ENCODE measurements around the gene PRRT1B. TPM values are rescaled to one million over a fixed set of nuclear protein-coding genes. Genes with fewer than 3 reads are reported as not detected.

PRRT1B gene
- total RNA-seq, 4 donors from 2014 or later: not detected

DNA sequence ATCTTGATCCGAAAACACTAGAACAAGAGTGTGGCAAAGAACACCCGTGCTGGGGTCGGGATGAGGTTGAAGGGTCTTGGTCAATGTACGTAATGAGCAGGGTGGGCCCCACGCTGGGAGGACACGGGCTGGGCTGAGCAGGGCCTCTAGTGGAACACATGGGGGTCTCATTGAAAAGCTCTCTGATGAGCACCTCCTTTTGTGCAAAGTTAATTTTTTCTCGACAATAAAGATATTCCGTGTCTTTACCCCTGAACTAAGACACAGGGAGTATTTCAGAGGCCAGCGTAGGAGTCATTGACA lies 22.3 kb upstream of the PRRT1B start:
- TF ChIP-seq POLR2A (IDR thresholded peaks at IDR 0.05) (no peak), EP300 (IDR thresholded peaks at IDR 0.05) (no peak), POLR2AphosphoS5 (IDR thresholded peaks at IDR 0.05) (no peak)
- TF ChIP-seq, protein P1, sequence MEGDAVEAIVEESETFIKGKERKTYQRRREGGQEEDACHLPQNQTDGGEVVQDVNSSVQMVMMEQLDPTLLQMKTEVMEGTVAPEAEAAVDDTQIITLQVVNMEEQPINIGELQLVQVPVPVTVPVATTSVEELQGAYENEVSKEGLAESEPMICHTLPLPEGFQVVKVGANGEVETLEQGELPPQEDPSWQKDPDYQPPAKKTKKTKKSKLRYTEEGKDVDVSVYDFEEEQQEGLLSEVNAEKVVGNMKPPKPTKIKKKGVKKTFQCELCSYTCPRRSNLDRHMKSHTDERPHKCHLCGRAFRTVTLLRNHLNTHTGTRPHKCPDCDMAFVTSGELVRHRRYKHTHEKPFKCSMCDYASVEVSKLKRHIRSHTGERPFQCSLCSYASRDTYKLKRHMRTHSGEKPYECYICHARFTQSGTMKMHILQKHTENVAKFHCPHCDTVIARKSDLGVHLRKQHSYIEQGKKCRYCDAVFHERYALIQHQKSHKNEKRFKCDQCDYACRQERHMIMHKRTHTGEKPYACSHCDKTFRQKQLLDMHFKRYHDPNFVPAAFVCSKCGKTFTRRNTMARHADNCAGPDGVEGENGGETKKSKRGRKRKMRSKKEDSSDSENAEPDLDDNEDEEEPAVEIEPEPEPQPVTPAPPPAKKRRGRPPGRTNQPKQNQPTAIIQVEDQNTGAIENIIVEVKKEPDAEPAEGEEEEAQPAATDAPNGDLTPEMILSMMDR (IDR thresholded peaks at IDR 0.05): no peak
- Histone ChIP-seq H3K4me3 (no peak overlapping the region), H3K9me3 (no peaks in the 10 kb centered on the region), H3K36me3 (peaks cover 100% of the 10 kb centered on the region), H3K4me1 (no peaks in the 10 kb centered on the region), H3K27ac (no peak overlapping the region), H3K27me3 (no peaks in the 10 kb centered on the region)
- 95% methylated on average over 9 of the region's 9 CpGs for WGBS
- no peak for DNase-seq (ENCODE audit: low spot score in 2 of 2)

DNA sequence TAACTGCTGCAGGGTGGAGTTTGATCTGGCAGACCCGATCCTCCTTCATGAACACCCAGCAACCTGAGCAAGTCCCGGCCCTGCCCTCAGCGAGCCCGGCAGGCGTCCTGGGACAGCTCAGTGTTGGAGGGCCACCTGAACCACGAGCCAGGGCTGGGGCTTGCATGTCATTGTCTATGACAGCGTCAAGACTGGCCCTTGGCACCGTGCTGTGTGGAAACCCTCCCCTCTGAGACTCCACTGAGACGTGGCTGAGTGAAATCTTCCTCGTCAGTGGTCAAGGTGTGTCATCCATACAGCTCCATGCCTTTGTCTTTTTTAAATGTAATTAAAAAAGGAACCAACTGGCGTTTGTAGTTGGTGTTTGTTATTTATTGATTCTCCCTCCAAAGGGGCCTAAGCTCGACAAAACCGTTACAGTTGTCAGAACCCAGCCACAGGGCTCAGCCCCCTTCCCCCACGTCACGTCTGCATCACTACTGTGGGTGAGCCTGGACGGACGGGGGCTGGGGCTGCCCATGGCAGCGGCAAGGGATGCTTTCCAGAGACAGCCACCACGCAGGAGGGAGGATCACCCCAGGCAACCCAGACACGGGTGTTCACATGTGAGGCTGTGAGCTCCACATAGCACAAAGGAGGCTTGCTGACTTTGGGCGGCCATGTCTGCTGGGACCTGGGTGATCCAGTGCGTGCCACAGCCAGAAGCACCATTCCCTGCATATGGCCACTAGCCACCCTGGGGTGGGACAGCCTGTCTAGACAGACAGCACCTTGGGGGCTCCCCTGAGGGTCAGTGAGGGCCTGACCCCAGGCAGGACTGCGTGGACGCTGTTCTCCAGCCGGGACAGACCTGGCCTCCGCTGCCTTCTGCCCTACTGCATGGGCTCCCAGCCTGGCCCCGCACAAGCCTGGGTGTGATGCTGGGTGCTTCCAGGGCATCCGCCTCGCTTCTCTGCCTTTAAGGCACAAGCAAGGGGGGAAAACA lies 21.6 kb upstream of the PRRT1B start:
- Histone ChIP-seq H3K9me3 (no peaks in the 10 kb centered on the region), H3K27ac (no peak overlapping the region), H3K27me3 (no peaks in the 10 kb centered on the region), H3K4me3 (no peak overlapping the region), H3K36me3 (peaks cover 100% of the 10 kb centered on the region), H3K4me1 (no peaks in the 10 kb centered on the region)
- 84% methylated on average over 14 of the region's 29 CpGs for WGBS
- DNase-seq (ENCODE audit: low spot score in 2 of 2): no peak
- TF ChIP-seq, protein P1 (IDR thresholded peaks at IDR 0.05): no peak
- TF ChIP-seq POLR2AphosphoS5 (IDR thresholded peaks at IDR 0.05) (no peak), EP300 (IDR thresholded peaks at IDR 0.05) (no peak), POLR2A (IDR thresholded peaks at IDR 0.05) (no peak)

DNA sequence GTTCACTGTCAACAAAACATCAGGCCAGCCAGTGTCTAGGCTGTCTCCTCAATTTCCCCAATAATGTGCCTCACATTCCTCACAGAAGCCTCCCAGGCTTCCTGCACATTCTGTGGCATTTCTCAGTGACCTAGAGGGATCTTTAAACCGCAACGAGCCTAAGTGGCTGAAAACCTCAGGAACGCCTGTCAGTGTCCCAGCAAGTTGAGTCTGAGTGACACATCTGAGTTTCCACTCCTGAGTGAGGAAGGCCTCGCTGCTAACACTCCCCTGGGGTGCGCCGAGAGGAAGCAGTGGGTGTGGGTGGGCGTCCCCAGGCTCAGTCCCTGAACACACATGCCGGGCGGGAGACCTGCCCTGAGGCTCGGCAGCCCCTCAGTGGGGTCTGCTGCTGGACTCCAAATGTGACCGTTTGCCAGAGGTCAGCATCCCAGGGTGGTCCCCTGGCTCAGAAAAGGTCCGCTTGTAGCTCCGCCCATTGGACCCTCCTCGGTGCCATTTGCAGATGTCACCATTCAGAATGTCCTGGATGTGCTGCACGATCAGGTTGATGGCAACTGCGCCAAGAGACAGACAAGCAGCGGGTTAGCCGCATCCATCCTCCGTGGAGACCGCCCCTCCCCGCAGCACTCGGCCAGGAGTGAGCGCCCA lies 20.5 kb upstream of the PRRT1B start:
- Histone ChIP-seq H3K4me1 (peaks cover 3% of the 10 kb centered on the region), H3K9me3 (no peaks in the 10 kb centered on the region), H3K27ac (no peak overlapping the region), H3K27me3 (no peaks in the 10 kb centered on the region), H3K4me3 (no peak overlapping the region), H3K36me3 (peaks cover 100% of the 10 kb centered on the region)
- TF ChIP-seq EP300 (IDR thresholded peaks at IDR 0.05): no peak
- no peak for TF ChIP-seq POLR2AphosphoS5 (IDR thresholded peaks at IDR 0.05)
- TF ChIP-seq, protein P1 (IDR thresholded peaks at IDR 0.05): no peak
- TF ChIP-seq POLR2A (IDR thresholded peaks at IDR 0.05): no peak
- WGBS: 66% methylated on average over 11 of the region's 23 CpGs
- no peak for DNase-seq (ENCODE audit: low spot score in 2 of 2)

DNA sequence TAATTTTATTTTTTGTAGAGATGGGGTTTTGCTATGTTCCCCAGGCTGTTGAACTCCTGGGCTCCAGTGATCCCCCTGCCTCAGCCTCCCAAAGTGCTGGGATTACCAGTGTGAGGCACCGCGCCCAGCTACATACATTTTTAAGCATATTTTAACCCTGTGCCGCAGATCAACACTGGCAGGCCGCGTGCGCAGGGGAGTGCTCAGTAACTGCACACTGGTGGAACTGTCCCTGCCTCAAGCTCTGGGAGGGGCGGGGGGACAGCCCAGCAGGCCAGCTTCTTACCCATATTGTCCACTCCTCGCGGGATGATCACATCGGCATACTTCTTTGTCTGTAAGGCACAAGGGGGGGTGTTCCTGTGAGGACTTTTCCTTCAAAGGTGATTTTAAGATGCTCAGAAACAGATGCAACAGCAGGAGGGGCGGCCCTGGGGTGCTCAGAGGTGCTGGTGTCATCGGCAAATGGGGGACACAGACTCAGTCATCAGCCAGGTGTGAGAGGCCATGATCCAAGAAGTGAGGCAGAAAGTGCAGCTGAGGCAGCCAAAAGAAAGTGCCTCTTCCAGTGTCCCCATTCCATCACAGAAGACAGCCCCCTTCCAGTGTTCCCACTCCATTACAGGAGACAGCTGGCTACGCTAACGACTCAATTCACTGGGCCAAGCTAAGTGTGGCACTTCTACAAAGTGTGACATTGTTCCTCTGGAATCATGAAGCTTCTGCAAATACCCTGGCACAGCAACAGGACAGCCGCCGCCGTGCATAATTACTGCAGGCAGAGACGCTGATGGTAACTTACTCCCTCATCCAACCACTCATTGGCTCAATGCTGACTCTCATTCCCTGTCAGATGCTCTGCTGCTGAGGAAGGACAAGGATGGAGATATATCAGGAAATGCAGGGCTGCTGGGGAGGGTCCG lies 19.4 kb upstream of the PRRT1B start:
- no peaks in the 10 kb centered on the region for H3K9me3 ChIP-seq
- no peak overlapping the region for H3K27ac ChIP-seq
- no peak for DNase-seq (ENCODE audit: low spot score in 2 of 2)
- H3K36me3 ChIP-seq: peaks cover 88% of the 10 kb centered on the region
- H3K4me1 ChIP-seq: peaks cover 10% of the 10 kb centered on the region
- 92% methylated on average over 17 of the region's 19 CpGs for WGBS
- no peak for TF ChIP-seq POLR2A (IDR thresholded peaks at IDR 0.05)
- TF ChIP-seq, protein P1 (IDR thresholded peaks at IDR 0.05): no peak
- no peak for TF ChIP-seq POLR2AphosphoS5 (IDR thresholded peaks at IDR 0.05)
- no peak for TF ChIP-seq EP300 (IDR thresholded peaks at IDR 0.05)
- no peaks in the 10 kb centered on the region for H3K27me3 ChIP-seq
- no peak overlapping the region for H3K4me3 ChIP-seq
